Hematopoietic multipotent progenitor cell treated with erythropoietin and hydrocortisone succinate and interleukin-3 and kit ligand, for 15 days (in vitro differentiated cells): ENCODE results near the gene TMEM255B.
A peak's percentile ranks its signal among the peaks of the same experiment; 100 is the strongest.
"Not testable (repeated sequence)": the region's sequence is repeated elsewhere in the genome, so short reads cannot be mapped to it uniquely, and the experiment has no call there.

Experiments
- DNase-seq: peaks from one replicate; pipeline ENCODE4 v3.0.0-alpha.2; 2015; ENCODE audit warnings: low spot score

TMEM255B gene

DNA sequence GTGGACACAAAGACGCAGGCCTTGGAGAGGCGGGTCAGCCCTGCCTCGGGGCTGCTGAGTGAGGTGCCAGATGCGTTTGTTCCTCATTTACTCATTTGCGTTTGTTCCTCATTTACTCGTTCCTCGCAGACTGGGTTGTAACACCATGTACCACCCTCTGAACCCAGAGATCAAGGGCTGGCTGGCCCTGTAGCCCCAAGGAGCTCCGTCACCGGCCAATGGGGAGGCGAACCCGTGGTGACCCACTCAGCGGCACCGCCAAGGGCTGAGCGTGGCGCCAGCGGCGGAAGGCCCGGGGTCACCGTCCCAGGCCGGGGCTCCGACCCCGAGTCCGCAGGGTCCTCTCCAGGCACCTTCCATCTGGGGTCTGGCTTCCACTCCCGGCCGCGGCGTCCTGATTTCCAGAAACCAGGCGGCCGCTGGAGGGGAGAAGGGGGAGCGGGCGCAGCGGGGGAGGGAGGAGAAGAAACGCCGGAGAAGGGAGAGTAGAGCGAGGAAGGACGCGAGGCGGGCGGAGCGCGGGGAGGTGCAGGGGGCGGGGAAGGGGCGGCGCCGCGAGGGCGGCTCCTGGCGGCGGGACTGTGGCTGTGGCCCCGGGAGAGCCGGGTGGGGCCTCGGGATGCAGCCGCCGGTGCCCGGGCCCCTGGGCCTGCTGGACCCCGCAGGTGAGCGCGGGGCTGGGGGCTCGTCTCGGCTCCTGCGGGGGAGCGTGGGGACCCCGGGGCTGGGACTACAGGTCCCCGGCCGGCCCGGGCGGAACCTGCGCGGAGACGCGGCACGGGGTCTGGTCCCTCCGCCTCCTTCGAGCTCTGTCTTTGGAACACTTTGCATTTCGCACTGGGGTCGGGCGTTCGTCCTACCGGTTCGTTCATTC is at the start of gene TMEM255B:
TSS of gene TMEM255B (plus strand) at position 576 of the 874 bp plus-strand sequence. CDS start at position 620, 44 bp downstream.
- peak; percentile 5 for DNase-seq

DNA sequence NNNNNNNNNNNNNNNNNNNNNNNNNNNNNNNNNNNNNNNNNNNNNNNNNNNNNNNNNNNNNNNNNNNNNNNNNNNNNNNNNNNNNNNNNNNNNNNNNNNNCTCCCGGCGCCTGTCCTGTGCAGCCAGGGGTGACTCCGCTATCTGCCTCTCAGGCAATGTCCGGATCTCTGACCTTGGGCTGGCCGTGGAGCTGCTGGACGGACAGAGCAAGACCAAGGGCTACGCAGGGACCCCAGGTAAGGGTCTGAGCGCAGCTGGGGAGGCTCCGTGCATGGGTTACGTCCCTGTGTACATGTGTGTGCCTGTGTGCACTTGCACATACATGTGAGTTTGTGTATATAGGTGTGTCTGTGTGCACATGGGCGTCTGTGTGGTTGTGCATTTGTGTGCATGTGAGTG is 36.1 kb upstream of the TMEM255B start:
- DNase-seq, result no peak

DNA sequence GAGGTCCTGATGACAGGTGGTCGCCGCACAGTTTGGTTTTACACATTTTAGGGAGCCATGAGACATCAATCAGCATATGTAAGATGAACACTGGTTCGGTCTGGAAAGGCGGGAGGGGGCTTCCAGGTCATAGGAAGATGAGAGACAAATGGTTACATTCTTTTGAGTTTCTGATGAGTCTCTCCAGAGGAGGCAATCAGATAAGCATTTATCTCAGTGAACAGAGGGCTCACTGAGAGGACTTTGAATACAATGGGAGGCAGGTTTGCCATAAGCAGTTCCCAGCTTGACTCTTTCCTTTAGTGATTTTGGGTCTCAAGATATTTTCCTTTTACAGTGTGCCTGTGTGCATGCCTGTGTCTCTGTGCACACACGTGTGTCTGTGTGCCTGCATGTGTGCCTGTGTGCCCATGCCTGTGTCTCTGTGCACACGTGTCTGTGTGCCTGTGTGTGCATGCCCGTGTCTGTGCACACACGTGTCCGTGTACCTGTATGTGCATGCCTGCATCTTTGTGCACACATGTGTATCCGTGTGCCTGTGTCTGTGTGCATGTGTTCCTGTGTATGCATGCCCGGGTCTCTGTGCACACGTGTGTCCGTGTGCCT is 35.5 kb upstream of the TMEM255B start:
- DNase-seq, result no peak

DNA sequence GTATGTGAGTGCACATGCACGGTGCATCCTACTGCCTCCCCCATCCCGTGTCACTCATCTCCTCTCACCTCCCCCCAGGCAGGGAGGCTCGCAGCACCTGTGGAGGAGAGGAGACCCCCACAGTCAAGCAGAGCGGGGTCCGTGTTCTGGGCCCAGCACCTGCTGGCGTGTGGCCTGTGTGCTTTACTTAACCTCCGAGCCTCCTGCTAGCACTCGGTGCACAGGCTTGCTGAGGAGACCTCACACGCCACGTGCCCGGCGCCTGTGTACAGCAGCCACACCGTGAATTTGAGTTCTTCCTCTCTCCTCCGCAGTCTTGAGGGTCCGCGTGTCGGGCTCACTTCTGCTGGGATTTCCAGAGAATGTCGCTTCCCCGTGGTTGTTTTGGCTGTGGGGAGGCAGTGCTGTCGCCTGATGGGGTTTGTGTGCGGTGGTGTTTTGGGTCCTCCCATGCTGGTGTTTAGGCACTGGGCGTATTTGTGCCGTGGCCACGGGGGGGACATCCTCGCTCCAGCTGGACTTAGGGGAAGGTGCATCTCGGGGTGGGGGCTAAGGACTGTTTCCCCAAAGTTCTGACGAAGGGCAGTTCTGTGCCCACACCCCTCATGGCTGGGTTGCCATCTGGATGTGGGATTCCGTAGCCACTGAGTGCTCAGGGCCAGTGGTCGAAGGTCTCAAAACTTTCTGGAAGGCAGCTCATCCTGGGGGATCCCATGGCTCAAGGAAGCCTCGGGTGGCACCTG is 34.8 kb upstream of the TMEM255B start:
- DNase-seq, result no peak

DNA sequence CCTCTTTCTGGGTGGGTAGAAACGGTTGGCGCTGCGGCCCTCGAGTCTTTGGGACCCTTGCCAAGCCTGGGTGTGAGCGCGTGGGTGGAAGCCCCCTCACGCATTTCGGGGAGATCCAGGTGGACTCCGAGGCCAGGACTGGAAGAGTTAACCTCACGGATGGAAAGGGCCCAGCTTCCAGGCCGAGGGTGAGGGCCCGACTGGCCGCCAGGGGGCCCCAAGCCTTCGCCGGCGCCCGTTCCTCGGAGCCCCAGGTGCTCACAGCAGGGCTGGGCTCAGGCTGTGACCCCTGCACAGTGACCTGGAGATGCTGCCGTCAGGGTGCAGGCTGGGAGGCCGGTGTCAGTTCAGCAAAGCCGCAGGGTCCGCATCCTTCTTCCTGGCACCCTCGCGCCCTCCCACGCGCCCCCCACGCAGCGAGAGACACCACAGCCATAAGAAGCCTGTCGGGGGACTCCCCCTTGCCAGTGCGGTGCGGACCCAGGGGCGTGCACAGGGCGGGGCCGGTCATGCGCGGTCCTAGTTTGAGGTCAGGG is 34.2 kb upstream of the TMEM255B start:
- DNase-seq, result no peak

DNA sequence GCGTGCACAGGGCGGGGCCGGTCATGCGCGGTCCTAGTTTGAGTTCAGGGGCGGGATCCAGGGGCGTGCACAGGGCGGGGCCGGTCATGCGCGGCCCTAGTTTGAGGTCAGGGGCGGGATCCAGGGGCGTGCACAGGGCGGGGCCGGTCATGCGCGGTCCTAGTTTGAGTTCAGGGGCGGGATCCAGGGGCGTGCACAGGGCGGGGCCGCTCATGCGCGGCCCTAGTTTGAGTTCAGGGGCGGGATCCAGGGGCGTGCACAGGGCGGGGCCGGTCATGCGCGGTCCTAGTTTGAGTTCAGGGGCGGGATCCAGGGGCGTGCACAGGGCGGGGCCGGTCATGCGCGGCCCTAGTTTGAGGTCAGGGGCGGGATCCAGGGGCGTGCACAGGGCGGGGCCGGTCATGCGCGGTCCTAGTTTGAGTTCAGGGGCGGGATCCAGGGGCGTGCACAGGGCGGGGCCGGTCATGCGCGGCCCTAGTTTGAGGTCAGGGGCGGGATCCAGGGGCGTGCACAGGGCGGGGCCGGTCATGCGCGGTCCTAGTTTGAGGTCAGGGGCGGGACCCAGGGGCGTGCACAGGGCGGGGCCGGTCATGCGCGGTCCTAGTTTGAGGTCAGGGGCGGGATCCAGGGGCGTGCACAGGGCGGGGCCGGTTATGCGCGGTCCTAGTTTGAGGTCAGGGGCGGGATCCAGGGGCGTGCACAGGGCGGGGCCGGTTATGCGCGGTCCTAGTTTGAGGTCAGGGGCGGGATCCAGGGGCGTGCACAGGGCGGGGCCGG is 33.5 kb upstream of the TMEM255B start:
- not testable (repeated sequence) for DNase-seq

DNA sequence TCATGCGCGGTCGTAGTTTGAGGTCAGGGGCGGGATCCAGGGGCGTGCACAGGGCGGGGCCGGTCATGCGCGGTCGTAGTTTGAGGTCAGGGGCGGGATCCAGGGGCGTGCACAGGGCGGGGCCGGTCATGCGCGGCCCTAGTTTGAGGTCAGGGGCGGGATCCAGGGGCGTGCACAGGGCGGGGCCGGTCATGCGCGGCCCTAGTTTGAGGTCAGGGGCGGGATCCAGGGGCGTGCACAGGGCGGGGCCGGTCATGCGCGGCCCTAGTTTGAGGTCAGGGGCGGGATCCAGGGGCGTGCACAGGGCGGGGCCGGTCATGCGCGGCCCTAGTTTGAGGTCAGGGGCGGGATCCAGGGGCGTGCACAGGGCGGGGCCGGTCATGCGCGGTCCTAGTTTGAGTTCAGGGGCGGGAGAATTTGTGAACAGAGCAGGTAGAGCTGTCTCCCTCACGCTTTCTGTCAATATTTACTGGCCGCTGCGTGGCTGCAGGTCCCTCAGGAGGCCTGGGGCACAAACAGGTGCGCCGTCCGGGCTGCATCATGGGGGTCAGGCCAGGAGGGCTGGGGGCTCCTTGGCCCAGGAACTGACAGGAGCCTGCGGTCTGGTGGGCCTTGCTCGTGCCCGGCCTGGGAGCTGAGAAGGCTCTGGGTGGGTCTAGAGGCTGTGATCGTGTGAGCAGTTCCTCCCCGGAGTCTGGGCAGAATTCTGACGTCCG is 32.8 kb upstream of the TMEM255B start:
- DNase-seq, result not testable (repeated sequence)

DNA sequence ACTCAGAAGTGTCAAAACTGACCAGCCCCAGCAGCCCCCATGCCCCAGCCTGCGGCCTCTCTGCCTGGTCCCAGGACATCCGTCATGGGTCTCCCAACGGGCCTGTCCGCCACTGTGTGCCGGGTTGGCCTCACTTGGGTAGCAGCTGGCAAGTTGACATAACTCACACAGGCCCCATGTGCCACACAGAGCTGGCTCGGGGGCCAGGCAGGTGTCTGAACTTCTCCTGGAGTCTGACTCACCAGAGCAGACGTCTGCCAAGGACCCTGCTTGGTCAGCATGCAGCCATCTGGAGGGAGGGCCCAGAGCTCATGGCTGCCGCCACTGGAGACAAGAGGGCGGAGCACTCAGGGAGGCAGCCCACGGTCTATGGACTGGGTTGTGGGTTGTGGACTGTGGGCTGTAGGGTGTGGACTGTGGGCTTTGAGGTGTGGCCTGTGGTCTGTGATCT is 32.0 kb upstream of the TMEM255B start:
- no peak for DNase-seq

DNA sequence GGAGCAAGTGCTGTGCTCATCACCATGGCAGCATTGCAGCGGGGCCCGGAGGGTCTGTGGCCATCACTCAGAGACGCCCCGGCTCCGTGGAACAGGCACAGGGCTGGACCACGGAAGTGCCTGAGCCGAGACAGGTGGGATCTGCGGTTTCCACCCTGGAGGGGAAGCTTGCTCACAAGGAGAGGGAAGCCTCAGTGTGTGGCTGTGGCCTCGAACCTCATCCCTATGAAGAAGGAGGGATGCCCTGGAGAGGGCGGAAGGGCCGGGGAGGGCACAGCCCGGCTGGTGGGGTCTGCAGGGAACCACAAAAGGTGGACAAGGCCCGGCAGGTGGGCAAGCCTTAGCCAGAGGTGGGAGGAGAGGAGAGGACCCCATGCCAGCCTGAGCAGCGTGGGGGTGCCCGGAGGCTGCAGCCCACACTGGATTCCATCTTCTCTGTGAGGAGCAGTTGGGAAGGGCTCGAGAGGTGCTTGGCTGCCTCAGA is 30.4 kb upstream of the TMEM255B start:
- no peak for DNase-seq

DNA sequence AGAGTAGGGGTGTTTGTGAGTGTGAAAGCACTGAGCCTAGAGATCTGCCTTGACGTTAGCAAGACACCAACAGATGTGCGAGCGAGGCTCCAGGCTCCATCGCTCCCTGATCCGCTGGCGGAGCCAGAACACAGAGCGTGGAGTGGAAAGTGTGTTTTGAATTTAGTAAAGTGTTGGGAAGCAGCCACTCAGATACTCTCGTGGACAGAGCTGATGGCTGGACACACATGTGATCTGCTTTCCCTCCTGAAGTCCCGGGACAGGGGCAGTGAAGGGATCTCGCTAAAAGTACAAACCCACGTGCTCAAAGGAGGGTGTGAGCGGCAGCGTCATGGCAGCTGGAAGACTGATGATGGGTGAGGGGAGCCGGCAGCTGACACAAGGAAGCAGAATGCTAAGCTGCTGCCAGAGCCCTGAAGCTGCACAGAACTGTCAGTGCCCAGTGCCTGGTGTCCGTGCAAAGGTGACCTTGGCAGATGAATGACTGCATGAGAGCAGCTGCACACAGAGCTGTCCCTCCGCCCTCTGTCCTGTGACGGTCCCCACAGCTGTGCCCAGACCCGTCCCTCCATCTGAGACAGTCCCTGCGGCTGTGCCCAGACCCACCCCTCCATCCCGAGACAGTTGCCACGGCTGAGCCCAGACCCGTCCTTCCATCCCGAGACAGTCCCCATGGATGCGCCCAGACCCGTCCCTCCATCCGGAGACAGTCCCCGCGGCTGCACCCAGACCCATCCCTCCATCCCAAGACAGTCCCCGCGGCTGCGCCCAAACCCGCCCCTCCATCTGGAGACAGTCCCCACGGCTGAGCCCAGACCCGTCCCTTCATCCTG is 29.6 kb upstream of the TMEM255B start:
- DNase-seq, result no peak

DNA sequence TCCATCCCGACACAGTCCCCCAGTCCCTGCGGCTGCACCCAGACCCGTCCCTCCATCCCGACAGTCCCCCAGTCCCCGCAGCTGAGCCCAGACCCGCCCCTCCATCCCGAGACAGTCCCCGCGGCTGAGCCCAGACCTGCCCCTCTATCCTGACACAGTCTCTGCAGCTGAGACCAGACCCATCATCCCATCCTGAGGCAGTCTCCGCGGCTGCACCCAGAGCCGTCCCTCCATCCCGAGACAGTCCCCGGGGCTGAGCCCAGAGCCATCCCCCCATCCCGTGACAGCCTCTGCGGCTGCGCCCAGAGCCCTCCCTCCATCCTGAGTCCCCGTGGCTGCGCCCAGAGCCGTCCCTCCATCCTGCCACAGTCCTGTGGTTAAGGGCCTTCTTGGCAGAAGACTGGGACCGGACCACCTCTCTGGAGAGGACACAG is 28.8 kb upstream of the TMEM255B start:
- no peak for DNase-seq

DNA sequence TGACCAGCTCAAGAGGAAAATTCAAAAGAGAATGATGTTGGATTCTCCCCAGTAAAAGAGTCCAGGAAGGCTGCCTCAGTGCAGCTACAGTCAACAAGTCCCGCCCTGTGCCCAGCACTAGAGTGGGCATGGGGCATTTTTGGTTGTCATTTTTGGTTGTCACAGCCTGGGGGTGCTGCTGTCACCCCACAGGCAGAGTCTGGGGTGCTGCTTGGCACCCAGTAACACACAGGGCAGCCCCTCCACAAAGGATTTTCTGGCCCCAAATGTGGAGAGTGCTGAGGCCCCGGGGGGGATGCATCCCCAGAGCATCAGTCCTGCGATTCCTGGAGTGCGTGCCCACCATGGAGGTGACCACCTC is 28.2 kb upstream of the TMEM255B start:
- DNase-seq, result no peak

DNA sequence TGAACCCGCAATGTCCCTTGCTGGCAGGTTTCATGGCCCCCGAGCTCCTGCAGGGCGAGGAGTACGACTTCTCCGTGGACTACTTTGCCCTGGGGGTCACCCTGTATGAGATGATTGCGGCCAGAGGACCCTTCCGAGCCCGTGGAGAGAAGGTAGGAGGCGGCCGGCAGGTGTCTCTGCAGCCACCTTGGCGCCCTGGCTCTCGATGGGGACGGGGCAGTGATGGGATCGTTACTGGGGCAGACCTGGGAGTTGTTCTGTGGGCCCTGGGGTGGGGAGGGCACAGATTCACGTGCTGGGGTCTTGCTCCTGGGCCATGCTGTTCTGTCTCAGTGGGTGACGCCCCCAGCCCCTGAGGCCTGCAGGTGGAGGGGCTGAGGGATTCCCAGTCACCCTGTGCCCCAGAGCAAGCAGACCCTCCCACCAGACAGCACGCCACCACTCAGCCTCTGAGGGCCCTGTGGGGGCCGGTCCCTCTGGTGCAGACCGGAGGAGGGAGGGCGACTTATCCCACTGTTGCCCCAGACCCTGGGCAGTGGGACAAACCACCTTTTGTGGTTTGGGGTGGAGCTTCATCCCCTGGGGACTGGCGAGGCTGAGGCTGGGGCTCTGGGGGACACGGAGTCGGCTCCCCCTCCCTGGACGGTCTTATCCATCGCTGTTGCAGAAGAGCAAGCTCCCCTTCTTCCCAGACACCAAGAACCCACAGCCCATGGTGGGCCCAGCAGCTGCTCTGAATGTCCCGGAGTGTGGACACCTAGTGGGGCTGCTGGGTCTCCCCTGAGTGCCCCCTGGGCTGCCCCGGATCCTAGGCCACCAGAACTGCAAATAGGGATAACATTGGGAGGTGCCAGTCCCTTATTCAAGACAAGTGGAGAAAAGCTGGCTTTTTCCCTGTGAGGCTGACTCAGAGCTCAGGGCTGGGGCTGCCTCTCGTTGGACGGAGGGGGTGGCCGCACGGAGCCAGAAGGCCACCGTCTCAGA is 27.5 kb upstream of the TMEM255B start:
- DNase-seq, result no peak

DNA sequence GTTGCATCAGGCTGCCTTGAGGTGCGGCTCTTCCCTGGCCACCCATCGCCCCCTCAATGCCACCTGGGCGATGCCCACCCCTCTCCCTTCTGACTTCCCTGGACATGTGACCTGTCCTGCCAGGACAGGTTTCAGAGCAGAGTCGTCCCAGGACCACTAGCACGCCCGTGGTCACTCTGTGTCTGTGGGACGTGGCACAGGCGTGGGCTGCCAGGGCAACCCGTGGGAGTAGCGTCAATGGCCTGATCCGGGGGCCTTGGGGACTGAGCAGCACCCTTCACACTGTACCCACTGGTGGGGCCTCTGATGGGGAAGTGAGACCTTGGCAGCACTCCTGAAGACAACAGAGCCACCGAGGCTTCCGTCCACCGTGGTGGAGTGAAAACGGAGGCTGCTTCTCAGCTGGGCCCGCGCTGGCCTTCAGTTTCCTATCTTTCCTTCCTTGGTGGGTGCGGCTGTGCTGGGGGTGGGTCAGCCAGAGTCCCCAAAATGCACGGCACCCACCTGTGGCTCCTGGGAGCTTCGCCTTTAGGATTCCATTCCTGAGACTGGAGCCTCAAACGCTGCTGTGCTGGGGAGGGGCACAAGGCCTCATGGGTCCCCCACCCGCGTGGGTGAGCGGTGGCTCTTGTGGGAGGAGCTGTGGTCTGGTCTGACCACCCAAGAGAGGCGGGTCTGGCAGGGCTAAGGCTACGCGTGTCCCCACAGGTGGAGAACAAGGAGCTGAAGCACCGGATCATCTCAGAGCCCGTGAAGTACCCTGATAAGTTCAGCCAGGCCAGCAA is 26.7 kb upstream of the TMEM255B start:
- no peak for DNase-seq

DNA sequence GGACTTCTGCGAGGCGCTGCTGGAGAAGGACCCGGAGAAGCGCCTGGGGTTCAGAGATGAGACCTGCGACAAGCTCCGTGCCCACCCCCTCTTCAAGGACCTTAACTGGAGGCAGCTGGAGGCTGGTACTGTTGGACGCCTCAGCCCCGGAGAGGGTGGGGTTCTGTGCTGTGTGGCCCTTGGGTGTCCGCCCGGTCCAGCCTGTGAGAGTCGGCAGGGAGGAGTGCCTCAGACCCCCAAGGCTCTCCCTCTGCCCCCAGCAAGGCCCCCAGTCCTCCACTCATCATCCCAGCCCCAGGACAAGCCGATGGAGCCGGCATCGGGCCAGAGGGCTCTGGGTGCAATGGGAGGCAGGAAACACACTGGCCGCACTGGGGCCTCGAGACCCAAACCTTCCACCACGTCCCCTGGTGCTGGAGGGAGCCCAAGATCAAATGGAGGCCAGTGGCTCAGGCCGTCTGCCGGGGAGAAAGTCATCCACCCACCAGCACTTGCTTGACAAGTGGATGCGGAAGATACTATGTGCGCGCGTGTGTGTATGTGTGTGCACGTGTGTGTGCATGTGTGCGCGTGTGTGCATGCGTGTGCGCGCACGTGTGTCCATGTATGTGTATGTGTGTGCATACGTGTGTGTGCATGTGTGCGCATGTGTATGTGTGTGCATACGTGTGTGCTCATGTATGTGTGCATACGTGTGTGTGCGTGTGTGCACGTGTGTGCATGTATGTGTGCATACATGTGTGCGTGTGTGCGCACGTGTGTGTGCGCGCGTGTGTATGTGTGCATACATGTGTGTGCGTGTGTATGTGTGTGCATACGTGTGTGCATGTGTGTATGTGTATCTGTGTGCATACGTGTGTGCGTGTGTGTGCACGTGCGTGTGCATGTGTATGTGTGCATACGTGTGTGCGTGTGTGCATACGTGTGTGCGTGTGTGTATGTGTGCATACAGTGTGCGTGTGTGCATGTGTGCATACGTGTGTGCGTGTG is 25.8 kb upstream of the TMEM255B start:
- DNase-seq, result no peak

DNA sequence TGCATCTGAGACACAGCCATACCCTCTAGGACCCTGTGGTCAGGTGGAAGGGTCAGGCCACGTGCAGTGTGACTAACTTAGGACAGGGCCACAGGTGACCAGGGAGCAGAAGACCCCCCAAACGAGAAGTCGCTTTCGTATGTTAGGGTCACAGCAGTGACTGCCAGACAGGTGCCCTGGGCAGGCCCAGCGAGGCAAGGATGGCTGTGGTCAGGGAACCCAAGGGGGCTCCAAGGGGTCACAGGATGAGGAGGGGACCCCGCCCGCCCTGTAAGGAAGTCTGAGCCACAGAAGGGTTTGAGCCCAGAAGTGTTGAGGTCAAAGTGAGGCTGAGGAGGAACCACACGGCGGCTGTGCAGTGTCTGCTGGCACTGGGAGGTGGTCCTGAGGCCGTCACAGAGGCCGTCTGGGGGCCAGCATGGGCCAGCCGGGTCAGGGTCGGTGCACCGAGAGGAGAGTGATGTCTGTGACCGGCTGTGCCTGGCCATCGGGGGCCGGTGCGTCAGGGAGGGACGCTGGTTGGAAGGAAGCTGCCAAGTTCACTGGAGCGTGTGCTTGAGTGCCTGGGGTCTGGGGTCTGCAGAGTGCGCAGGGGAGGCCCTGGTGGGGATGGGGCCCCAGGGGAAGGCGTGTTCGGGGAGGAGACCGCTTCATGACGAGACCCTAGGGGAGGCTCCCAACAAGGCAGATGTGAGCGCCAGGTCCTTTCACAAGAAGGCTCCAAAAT is 24.8 kb upstream of the TMEM255B start:
- DNase-seq, result no peak
